Caco-2 (cell line): ENCODE results near the gene CELF5. TPM values are rescaled to one million over a fixed set of nuclear protein-coding genes. Genes with fewer than 3 reads are reported as not detected.

Experiments
- BruUV-seq: library from RNA; stranded (reverse); fragments of 400-500 nt; replicated peaks from 2 replicates; lab custom pipeline; 2021; lab: Mats Ljungman, UMichigan
- CTCF ChIA-PET: fragments of 300-600 bp; sonication (Branson Sonifier 250); formaldehyde crosslinking; loops from one replicate; lab custom pipeline; 2022; ENCODE audit warnings: antibody characterized with exemption; lab: Charles Lee
- POLR2A ChIA-PET: fragments of 300-600 bp; sonication (Branson Sonifier 250); formaldehyde crosslinking; loops from one replicate; lab custom pipeline; 2022; ENCODE audit warnings: antibody characterized with exemption; lab: Charles Lee
- DNase-seq, 2 experiments: peaks; one replicate each; pipeline versions ENCODE4 v3.0.0 to v3.0.0-alpha.2; 2020 to 2022
- H3K27me3 ChIP-seq: replicated peaks from 2 replicates; pipeline ENCODE4 v1.6.0; 2011; ENCODE audit warnings: low read length; ENCODE audit not compliant: control insufficient read depth, insufficient read depth
- H3K36me3 ChIP-seq: 2 replicates; pipeline ENCODE4 v1.5.1; 2011; ENCODE audit warnings: low read length; ENCODE audit not compliant: control insufficient read depth, insufficient read depth
- H3K4me1 ChIP-seq: fragments of 250-450 bp; sonication (Bioruptor Pico); 2 replicates; pipeline ENCODE4 v1.5.1; 2020; ENCODE audit warnings: mild to moderate bottlenecking
- H3K4me3 ChIP-seq: 2 replicates; pipeline ENCODE4 v1.5.1; 2011; ENCODE audit warnings: low read depth, mild to moderate bottlenecking, control low read depth, low read length
- H3K9me3 ChIP-seq: fragments of 250-450 bp; sonication (Bioruptor Pico); 2 replicates; pipeline ENCODE4 v1.5.1; 2020; ENCODE audit warnings: mild to moderate bottlenecking, moderate library complexity
- H3K27ac Mint-ChIP-seq: one replicate; pipeline ENCODE4 v1.8.0; 2022; ENCODE audit warnings: mixed read lengths; ENCODE audit not compliant: unreplicated experiment
- H3K27me3 Mint-ChIP-seq: one replicate; pipeline ENCODE4 v1.8.0; 2022; ENCODE audit warnings: mixed read lengths; ENCODE audit not compliant: insufficient read depth, unreplicated experiment
- H3K36me3 Mint-ChIP-seq: one replicate; pipeline ENCODE4 v1.8.0; 2022; ENCODE audit warnings: mild to moderate bottlenecking, mixed read lengths; ENCODE audit not compliant: insufficient read depth, unreplicated experiment
- H3K4me1 Mint-ChIP-seq: one replicate; pipeline ENCODE4 v1.8.0; 2022; ENCODE audit warnings: low read depth, mixed read lengths; ENCODE audit not compliant: unreplicated experiment
- H3K4me3 Mint-ChIP-seq: one replicate; pipeline ENCODE4 v1.8.0; 2022; ENCODE audit warnings: mild to moderate bottlenecking, moderate library complexity, mixed read lengths; ENCODE audit not compliant: unreplicated experiment
- H3K9me3 Mint-ChIP-seq: one replicate; pipeline ENCODE4 v1.8.0; 2022; ENCODE audit warnings: mixed read lengths; ENCODE audit not compliant: unreplicated experiment
- intact Hi-C: fragments of 100-400 bp; cut with micrococcal nuclease; formaldehyde crosslinking; loops from one replicate; pipeline ENCODE4 v1.10.0; 2022; ENCODE audit not compliant: unreplicated experiment
- total RNA-seq: library from RNA; stranded (reverse); gene quantifications from 2 replicates; pipeline ENCODE4 v1.2.3, GENCODE V29; 2022
- TF ChIP-seq, protein P1 (sequence below), 2 experiments: fragments of 200-600 bp in 1 of 2; IDR thresholded peaks; 1 replicate in 1 of 2; 2 replicates in 1 of 2; pipeline versions ENCODE4 v1.5.1 to v1.8.0; 2011 to 2022; ENCODE audit warnings: antibody characterized with exemption in 1 of 2, control low read depth in 1 of 2, inconsistent platforms in 1 of 2, low read depth in 1 of 2, low read length in 1 of 2, mild to moderate bottlenecking in 1 of 2, moderate library complexity in 1 of 2; ENCODE audit not compliant: insufficient read depth in 1 of 2, severe bottlenecking in 1 of 2, unreplicated experiment in 1 of 2

The CELF5 gene
- total RNA-seq, 1 experiment from 2014 or later: 0.07 TPM

GRCh38 chr19:3274942-3275582 is 50.6 kb downstream of the CELF5 start:
- DNase-seq: no peak
- no peaks in the 10 kb centered on the region for H3K36me3 Mint-ChIP-seq
- H3K27ac Mint-ChIP-seq: no peak overlapping the region
- peak overlapping the region; percentile 78 for H3K4me3 Mint-ChIP-seq
- Histone ChIP-seq H3K9me3 (peaks cover 9% of the 10 kb centered on the region; the same call in 1 of the 2 replicates), H3K27me3 (no peaks in the 10 kb centered on the region), H3K4me1 (no peaks in the 10 kb centered on the region), H3K4me3 (peak overlapping the region; percentile 29), H3K36me3 (no peaks in the 10 kb centered on the region)
- H3K4me1 Mint-ChIP-seq: peaks cover 14% of the 10 kb centered on the region
- TF ChIP-seq, protein P1, sequence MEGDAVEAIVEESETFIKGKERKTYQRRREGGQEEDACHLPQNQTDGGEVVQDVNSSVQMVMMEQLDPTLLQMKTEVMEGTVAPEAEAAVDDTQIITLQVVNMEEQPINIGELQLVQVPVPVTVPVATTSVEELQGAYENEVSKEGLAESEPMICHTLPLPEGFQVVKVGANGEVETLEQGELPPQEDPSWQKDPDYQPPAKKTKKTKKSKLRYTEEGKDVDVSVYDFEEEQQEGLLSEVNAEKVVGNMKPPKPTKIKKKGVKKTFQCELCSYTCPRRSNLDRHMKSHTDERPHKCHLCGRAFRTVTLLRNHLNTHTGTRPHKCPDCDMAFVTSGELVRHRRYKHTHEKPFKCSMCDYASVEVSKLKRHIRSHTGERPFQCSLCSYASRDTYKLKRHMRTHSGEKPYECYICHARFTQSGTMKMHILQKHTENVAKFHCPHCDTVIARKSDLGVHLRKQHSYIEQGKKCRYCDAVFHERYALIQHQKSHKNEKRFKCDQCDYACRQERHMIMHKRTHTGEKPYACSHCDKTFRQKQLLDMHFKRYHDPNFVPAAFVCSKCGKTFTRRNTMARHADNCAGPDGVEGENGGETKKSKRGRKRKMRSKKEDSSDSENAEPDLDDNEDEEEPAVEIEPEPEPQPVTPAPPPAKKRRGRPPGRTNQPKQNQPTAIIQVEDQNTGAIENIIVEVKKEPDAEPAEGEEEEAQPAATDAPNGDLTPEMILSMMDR (IDR thresholded peaks at IDR 0.05; ENCODE audit: insufficient read depth in 1 of 2, low read depth in 1 of 2, low read length in 1 of 2, severe bottlenecking in 1 of 2, unreplicated experiment in 1 of 2): peak in 1 of 2 experiments; percentile 41
- BruUV-seq: no TSS peak
- ChIA-PET POLR2A (no interaction called here), CTCF (interaction anchor here (0.6 kb wide), 1 partner anchor 56 kb away, joined by 3 read pairs; no protein-coding TSS in a partner anchor)
- intact Hi-C loops: no loop called here
- no peaks in the 10 kb centered on the region for H3K9me3 Mint-ChIP-seq
- H3K27me3 Mint-ChIP-seq: peaks cover 19% of the 10 kb centered on the region

GRCh38 chr19:3275583-3276340 is 51.3 kb downstream of the CELF5 start:
- TF ChIP-seq, protein P1 (IDR thresholded peaks at IDR 0.05; ENCODE audit: insufficient read depth in 1 of 2, low read depth in 1 of 2, low read length in 1 of 2, severe bottlenecking in 1 of 2, unreplicated experiment in 1 of 2): peak in 1 of 2 experiments; percentile 54
- POLR2A ChIA-PET: interaction anchor here (0.6 kb wide), 1 partner anchor 1794 kb away, joined by 5 read pairs; no protein-coding TSS in a partner anchor
- Histone ChIP-seq H3K4me1 (no peaks in the 10 kb centered on the region), H3K4me3 (peak overlapping the region; percentile 29), H3K9me3 (peaks cover 9% of the 10 kb centered on the region; the same call in 1 of the 2 replicates), H3K36me3 (no peaks in the 10 kb centered on the region), H3K27me3 (no peaks in the 10 kb centered on the region)
- no TSS peak for BruUV-seq
- CTCF ChIA-PET: interaction anchor here (0.5 to 1.1 kb wide), 7 partner anchors 8 to 258 kb away, joined by 3 to 5 read pairs (median 3); no protein-coding TSS in a partner anchor
- Mint-ChIP-seq H3K4me1 (peaks cover 14% of the 10 kb centered on the region), H3K9me3 (no peaks in the 10 kb centered on the region), H3K36me3 (no peaks in the 10 kb centered on the region), H3K27ac (no peak overlapping the region), H3K27me3 (peaks cover 17% of the 10 kb centered on the region), H3K4me3 (peak overlapping the region; percentile 78)
- DNase-seq: peak; percentile 68 to 86
- intact Hi-C loops: no loop called here

- Mint-ChIP-seq H3K27me3 (peaks cover 15% of the 10 kb centered on the region), H3K4me3 (peak overlapping the region; percentile 25), H3K36me3 (no peaks in the 10 kb centered on the region), H3K27ac (no peak overlapping the region), H3K9me3 (no peaks in the 10 kb centered on the region), H3K4me1 (peaks cover 14% of the 10 kb centered on the region)
- no TSS peak for BruUV-seq
- Histone ChIP-seq H3K9me3 (peaks cover 9% of the 10 kb centered on the region; the same call in 1 of the 2 replicates), H3K36me3 (no peaks in the 10 kb centered on the region), H3K4me1 (no peaks in the 10 kb centered on the region), H3K27me3 (no peaks in the 10 kb centered on the region), H3K4me3 (no peak overlapping the region)
- ChIA-PET CTCF (interaction anchor here (0.5 to 1.1 kb wide), 6 partner anchors 8 to 257 kb away, joined by 3 to 5 read pairs (median 4); no protein-coding TSS in a partner anchor), POLR2A (interaction anchor here (0.6 kb wide), 1 partner anchor 1795 kb away, joined by 5 read pairs; no protein-coding TSS in a partner anchor)
- TF ChIP-seq, protein P1 (IDR thresholded peaks at IDR 0.05; ENCODE audit: insufficient read depth in 1 of 2, low read depth in 1 of 2, low read length in 1 of 2, severe bottlenecking in 1 of 2, unreplicated experiment in 1 of 2): no peak
- DNase-seq: peak; percentile 42 to 74
- intact Hi-C loops: no loop called here
Observed at GRCh38 chr19:3276341-3276799, 51.9 kb downstream of the CELF5 start.
